Gastroesophageal sphincter (tissue), 4 donors: ENCODE results near the gene NGEF. TPM values are rescaled to one million over a fixed set of nuclear protein-coding genes. Genes with fewer than 3 reads are reported as not detected.

ENCODE experiments used
- ATAC-seq: fragments of 150-250 bp; one replicate; pipeline ENCODE4 v1.9.1; 2016; ENCODE audit warnings: mild to moderate bottlenecking, moderate library complexity
- H3K27ac ChIP-seq, 4 donors: fragments of 200-600 bp; sonication (generic) in 3 of 4; 1 replicate in 3 of 4; 2 replicates in 1 of 4; pipeline ENCODE4 v1.5.1; 2016 to 2019
- H3K27me3 ChIP-seq: fragments of 200-600 bp; sonication (generic); one replicate; pipeline ENCODE4 v1.5.1; 2019
- H3K36me3 ChIP-seq, 2 donors: fragments of 200-600 bp; sonication (generic); one replicate each; pipeline ENCODE4 v1.5.1; 2019; ENCODE audit warnings: control low read depth in 1 of 2
- H3K4me1 ChIP-seq, 3 donors: fragments of 200-600 bp; sonication (generic); 1 replicate in 2 of 3; 2 replicates in 1 of 3; pipeline ENCODE4 v1.5.1; 2016 to 2019; ENCODE audit warnings: control low read depth in 2 of 3
- H3K4me3 ChIP-seq, 2 donors: fragments of 200-600 bp; sonication (generic); one replicate each; pipeline ENCODE4 v1.5.1; 2019; ENCODE audit warnings: mild to moderate bottlenecking in 1 of 2, moderate library complexity in 1 of 2
- H3K9me3 ChIP-seq, 3 donors: fragments of 200-600 bp; sonication (generic); one replicate each; pipeline ENCODE4 v1.5.1; 2017 to 2019; ENCODE audit warnings: control low read depth in 2 of 3
- EP300 ChIP-seq: sonication (generic); formaldehyde crosslinking; IDR thresholded peaks from one replicate; pipeline ENCODE4 v1.6.1; 2017; ENCODE audit warnings: antibody characterized with exemption, mild to moderate bottlenecking
- POLR2A ChIP-seq, 2 donors: fragments of 450-650 bp; IDR thresholded peaks; one replicate each; pipeline ENCODE4 v1.6.1; 2017; ENCODE audit warnings: antibody characterized with exemption in 2 of 2, mild to moderate bottlenecking in 2 of 2, moderate library complexity in 1 of 2
- POLR2AphosphoS5 ChIP-seq: sonication (generic); formaldehyde crosslinking; IDR thresholded peaks from one replicate; pipeline ENCODE4 v1.6.1; 2017; ENCODE audit warnings: antibody characterized with exemption
- WGBS, 2 donors: methylation state at CpG; one replicate each; pipeline ENCODE4 v1.1.5; 2018; ENCODE audit warnings: low coverage in 1 of 2; 5-methylcytosine and 5-hydroxymethylcytosine counted together
- total RNA-seq, 4 donors: library from RNA; depleted of rRNA; stranded (reverse); fragments of >200 nt; gene quantifications; one replicate each; pipeline ENCODE4 v1.1.0, GENCODE V29; 2016
- TF ChIP-seq, protein P1 (sequence below), 4 experiments: fragments of 200-600 bp in 2 of 4; fragments of 450-650 bp in 2 of 4; sonication (generic) in 1 of 4; IDR thresholded peaks; one replicate each; pipeline ENCODE4 v1.5.1; 2017 to 2019; ENCODE audit warnings: antibody characterized with exemption in 4 of 4, mild to moderate bottlenecking in 2 of 4, moderate library complexity in 2 of 4

Gene NGEF
- total RNA-seq, 4 donors from 2014 or later = 0.40 to 0.49 (median 0.46) TPM; not detected in 1

DNA sequence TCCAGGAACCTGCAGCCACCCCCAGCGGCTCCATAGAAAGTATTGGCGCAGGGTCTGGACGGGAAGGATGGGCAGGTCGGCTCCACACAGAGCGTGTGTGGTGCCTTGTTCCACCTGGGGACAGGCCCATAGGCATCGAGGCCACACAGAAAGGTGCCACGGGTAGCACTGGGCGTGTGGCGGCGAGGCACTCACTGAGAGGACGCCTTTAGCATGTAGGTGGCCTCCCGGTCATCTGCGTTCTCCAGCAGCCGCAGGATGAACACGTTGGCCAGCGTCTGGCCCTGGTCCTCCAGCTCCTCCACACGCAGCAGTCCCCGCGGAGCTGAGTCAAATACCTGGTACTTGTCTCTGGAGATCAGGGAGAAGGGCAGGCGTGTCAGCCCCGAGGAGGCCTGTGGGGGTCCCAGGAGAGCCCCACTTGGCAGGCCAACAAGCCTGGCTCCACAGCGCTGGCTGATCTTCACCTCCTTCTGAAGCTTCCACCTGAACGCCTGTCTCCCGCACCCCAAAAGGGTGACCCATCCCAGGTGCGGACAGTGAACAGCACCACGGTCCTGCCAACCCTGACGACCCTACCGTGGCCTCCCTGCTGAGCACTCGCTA is 129.8 kb downstream of the NGEF start:
- H3K9me3 ChIP-seq = no peaks in the 10 kb centered on the region
- H3K27me3 ChIP-seq = peaks cover 40% of the 10 kb centered on the region
- TF ChIP-seq EP300 (no peak), POLR2A (IDR thresholded peaks at IDR 0.05) (no peak), POLR2AphosphoS5 (no peak)
- TF ChIP-seq, protein P1, sequence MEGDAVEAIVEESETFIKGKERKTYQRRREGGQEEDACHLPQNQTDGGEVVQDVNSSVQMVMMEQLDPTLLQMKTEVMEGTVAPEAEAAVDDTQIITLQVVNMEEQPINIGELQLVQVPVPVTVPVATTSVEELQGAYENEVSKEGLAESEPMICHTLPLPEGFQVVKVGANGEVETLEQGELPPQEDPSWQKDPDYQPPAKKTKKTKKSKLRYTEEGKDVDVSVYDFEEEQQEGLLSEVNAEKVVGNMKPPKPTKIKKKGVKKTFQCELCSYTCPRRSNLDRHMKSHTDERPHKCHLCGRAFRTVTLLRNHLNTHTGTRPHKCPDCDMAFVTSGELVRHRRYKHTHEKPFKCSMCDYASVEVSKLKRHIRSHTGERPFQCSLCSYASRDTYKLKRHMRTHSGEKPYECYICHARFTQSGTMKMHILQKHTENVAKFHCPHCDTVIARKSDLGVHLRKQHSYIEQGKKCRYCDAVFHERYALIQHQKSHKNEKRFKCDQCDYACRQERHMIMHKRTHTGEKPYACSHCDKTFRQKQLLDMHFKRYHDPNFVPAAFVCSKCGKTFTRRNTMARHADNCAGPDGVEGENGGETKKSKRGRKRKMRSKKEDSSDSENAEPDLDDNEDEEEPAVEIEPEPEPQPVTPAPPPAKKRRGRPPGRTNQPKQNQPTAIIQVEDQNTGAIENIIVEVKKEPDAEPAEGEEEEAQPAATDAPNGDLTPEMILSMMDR (IDR thresholded peaks at IDR 0.05) = no peak
- H3K4me1 ChIP-seq = no peaks in the 10 kb centered on the region
- WGBS, 2 donors = 100% methylated on average over 1 of the region's 29 CpGs; no CpG with 5 or more reads in 1 of the 2 donors
- no peak for ATAC-seq
- H3K27ac ChIP-seq = no peak overlapping the region
- no peak overlapping the region for H3K4me3 ChIP-seq
- no peaks in the 10 kb centered on the region for H3K36me3 ChIP-seq

DNA sequence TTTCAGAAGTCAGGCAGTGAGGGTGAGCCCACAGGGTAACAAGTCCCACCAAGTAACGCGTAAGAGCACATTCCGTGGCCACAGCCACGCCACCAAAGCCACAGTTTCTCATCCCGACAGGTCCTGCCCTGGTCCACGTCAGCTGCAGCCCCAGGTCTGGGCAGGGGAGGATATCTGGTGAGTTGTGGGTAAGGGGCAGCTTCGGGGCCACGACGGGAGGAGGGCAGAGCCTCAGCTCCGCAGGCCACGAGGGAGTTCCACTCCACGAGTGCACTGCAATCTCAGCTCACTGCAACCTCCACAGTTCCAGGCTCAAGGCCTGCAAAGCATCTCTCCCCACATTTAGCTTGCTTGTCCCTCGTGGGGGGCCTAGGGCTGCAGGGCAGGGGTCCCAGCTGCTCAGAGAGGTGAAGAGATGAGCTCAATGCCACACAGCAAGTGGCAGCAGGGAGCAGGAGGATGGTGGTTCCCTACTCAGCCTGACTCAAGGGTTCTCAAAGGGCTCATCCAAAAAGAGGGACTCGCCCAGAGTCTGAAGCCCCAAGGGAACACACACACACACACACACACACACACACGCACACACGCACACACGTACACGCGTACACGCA is 130.4 kb downstream of the NGEF start:
- Histone ChIP-seq H3K4me1 (no peaks in the 10 kb centered on the region), H3K27me3 (peaks cover 40% of the 10 kb centered on the region), H3K27ac (no peak overlapping the region), H3K9me3 (no peaks in the 10 kb centered on the region), H3K4me3 (no peak overlapping the region), H3K36me3 (no peaks in the 10 kb centered on the region)
- WGBS, 2 donors = 100% methylated on average over 2 to 5 of the region's 20 CpGs
- ATAC-seq = no peak
- TF ChIP-seq EP300 = no peak
- no peak for TF ChIP-seq POLR2AphosphoS5
- no peak for TF ChIP-seq POLR2A (IDR thresholded peaks at IDR 0.05)
- TF ChIP-seq, protein P1 (IDR thresholded peaks at IDR 0.05) = no peak

DNA sequence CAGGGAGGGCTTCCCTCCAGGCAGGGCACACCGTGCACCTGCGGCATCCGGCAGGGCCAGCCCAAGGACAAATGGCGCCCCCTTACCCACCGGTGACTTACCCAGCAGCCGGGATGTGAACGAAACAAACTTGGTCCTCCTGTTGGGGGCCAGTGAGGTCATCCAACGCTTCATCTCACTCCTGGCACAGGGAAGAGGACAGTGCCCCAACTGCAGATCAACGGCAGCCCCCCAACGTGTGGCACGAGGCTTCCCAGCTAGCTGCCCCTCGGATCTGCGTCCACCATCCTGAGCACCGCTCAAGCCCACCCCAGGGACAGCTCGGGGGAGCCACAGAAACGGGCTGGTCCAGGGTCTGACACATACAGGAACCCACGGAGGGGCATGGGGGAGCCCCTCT is 131.0 kb downstream of the NGEF start:
- no peaks in the 10 kb centered on the region for H3K9me3 ChIP-seq
- H3K27me3 ChIP-seq = peaks cover 40% of the 10 kb centered on the region
- no peaks in the 10 kb centered on the region for H3K36me3 ChIP-seq
- no peak overlapping the region for H3K27ac ChIP-seq
- no peak for ATAC-seq
- TF ChIP-seq, protein P1 (IDR thresholded peaks at IDR 0.05) = no peak
- TF ChIP-seq POLR2A (IDR thresholded peaks at IDR 0.05) = no peak
- no peak for TF ChIP-seq EP300
- TF ChIP-seq POLR2AphosphoS5 = no peak
- no peak overlapping the region for H3K4me3 ChIP-seq
- no CpG with 5 or more reads among the region's 17 CpGs for WGBS, 2 donors
- H3K4me1 ChIP-seq = peaks cover 0 to under 1% (median 0%) of the 10 kb centered on the region in 3 donors

DNA sequence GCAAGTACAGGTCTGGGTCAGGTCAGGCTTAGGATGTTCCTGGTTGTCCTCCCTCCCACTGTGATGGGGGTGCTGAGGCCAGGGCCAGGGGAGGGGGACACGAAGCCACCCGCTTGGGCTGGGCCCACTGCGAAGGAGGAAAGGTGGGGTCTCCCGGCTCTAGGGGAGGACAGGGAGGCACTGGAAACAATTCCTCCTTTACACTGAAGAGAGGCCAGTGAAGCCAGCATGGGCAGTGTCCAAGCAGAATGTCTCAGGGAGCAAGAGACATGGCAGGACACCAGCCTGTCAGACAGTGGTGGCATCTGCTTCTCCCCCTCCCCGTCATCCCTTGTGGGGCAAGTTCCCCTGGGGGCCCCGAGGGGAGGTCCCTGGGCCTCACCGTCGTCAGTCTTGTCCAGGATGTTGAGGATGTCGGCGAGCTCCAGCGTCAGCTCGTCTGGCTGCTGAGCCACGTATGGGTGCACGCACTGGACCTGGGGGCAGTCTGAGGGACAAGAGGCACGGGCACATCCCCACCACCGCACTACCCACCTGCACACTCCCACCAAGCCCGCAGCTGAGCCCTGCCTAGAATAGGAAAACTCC is 132.2 kb downstream of the NGEF start:
- whole genome bisulfite sequencing, 2 donors = 51% methylated on average over 7 of the region's 17 CpGs; no CpG with 5 or more reads in 1 of the 2 donors
- Histone ChIP-seq H3K27ac (no peak overlapping the region), H3K4me1 (peaks cover 0 to 13% (median 4%) of the 10 kb centered on the region in 3 donors), H3K4me3 (no peak overlapping the region), H3K9me3 (no peaks in the 10 kb centered on the region), H3K27me3 (peaks cover 42% of the 10 kb centered on the region), H3K36me3 (no peaks in the 10 kb centered on the region)
- no peak for ATAC-seq
- TF ChIP-seq, protein P1 (IDR thresholded peaks at IDR 0.05) = no peak
- no peak for TF ChIP-seq EP300
- no peak for TF ChIP-seq POLR2AphosphoS5
- no peak for TF ChIP-seq POLR2A (IDR thresholded peaks at IDR 0.05)
